Measurements from ENCODE around the gene NUDT13.
A peak's percentile ranks its signal among the peaks of the same experiment; 100 is the strongest.

NUDT13 gene

DNA sequence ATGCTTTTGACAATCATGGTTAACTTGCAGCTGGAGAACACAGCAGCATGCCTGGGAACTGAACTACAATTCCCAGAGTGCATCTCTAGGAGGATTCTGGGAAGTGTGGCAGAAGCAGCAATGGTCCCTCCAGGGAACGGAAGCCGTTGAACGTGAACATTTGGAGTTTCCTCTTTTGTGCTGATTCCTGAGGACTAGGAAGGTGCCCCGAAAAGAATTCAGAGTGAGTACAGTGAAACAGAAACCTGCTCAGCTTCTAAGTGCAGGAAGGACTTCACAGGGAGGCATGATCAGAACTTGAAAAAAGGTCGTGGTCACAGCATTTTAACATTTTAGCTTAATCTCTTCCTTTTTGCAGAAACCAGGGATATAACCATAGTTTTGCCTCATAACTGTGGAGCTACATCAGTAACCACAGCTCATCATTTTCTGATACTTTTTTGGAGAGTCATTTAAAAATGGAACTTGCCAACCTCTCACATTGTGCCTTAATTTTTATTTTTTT is at the start of gene NUDT13:
NUDT13 (plus strand) TSS at position 111 of the 505 bp plus-strand sequence. CDS start 3,911 bp downstream, outside the sequence.
- no peak for DNase-seq (ENCODE audit: low read depth, low spot score)
- ChIA-PET CTCF (interaction anchor here (0.6 to 4.4 kb wide), 8 partner anchors 8 to 123 kb away, joined by 3 to 15 read pairs (median 4); partner anchors contain the start of gene P4HA1), POLR2A (interaction anchor here (1.4 to 3.2 kb wide), 3 partner anchors 10 to 14 kb away, joined by 4 to 33 read pairs (median 7); partner anchors contain the start of gene P4HA1)
- TF ChIP-seq, protein P1, sequence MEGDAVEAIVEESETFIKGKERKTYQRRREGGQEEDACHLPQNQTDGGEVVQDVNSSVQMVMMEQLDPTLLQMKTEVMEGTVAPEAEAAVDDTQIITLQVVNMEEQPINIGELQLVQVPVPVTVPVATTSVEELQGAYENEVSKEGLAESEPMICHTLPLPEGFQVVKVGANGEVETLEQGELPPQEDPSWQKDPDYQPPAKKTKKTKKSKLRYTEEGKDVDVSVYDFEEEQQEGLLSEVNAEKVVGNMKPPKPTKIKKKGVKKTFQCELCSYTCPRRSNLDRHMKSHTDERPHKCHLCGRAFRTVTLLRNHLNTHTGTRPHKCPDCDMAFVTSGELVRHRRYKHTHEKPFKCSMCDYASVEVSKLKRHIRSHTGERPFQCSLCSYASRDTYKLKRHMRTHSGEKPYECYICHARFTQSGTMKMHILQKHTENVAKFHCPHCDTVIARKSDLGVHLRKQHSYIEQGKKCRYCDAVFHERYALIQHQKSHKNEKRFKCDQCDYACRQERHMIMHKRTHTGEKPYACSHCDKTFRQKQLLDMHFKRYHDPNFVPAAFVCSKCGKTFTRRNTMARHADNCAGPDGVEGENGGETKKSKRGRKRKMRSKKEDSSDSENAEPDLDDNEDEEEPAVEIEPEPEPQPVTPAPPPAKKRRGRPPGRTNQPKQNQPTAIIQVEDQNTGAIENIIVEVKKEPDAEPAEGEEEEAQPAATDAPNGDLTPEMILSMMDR (IDR thresholded peaks at IDR 0.05; ENCODE audit: insufficient read depth, low read length, missing control alignments) = no peak
- H3K4me3 ChIP-seq (ENCODE audit: low read depth, low read length) = peak within 1 kb of the TSS; percentile 56

DNA sequence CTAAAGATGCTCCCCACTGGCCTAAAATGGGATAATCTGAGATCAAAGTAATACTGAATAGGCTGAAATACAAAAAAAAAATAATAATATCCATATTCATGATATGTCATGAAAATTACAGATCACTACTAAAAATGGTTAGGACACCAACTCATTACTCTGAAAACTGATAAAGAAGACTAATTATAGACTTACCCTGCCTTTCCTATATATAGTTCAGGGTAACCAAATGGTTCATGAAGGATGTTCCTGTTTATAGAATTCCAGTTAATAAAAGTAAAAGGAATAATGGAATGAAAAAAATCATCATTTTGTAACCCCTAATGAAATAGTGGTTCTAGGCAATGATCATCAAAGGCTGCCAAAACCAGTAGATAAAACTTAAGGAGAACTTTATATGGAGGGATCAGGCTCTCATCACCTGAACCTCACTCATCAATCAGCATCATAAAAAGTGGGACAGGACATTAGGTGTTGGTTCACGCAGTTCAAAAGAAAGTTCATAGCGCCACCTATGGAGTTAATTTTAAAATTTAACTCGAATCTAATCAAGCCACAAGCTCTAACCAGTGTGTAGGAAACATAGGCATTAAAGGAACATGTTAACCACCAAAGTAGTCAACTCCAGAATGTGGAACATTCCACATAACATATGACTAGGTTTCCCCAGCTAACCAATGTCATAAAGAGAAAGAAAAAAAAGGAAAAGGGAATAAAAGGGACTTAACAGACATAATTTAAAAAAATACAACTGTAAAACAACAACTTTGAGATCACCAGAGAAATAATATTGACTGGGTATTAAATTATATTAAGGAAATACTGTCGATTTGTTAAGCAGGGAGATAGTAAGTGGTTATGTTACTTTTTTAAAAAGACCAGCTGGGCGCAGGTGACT is 49.3 kb upstream of the NUDT13 start:
- ChIA-PET POLR2A (interaction anchor here (0.6 kb wide), 1 partner anchor 34 kb away, joined by 4 read pairs; no protein-coding TSS in a partner anchor), CTCF (interaction anchor here (0.9 to 1.9 kb wide), 10 partner anchors 8 to 720 kb away, joined by 3 to 7 read pairs (median 4); partner anchors contain the start of gene NUDT13)
- DNase-seq (ENCODE audit: low read depth, low spot score) = no peak
- no peak overlapping the region for H3K4me3 ChIP-seq (ENCODE audit: low read depth, low read length)
- TF ChIP-seq, protein P1 (IDR thresholded peaks at IDR 0.05; ENCODE audit: insufficient read depth, low read length, missing control alignments) = no peak

DNA sequence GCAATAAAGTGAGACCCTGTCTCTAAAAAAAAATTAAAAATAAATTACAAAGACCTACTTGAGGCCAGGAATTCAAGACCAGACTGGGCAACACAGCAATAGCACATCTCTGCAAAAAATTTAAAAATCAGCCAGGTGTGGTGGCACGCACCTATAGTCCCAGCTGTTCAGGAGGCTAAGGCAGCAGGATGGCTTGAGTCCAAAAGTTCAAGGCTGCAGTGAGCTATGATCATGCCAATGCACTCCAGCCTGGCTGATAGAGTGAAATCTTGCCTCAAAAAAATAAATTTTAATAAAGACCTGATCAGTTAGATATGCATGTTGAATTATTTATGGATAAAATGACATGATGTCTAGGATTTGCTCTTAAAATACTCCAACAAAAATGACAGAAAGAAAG is 48.5 kb upstream of the NUDT13 start:
- no peak overlapping the region for H3K4me3 ChIP-seq (ENCODE audit: low read depth, low read length)
- POLR2A ChIA-PET = interaction anchor here (0.6 kb wide), 1 partner anchor 33 kb away, joined by 4 read pairs; no protein-coding TSS in a partner anchor
- CTCF ChIA-PET = interaction anchor here (0.9 to 1.9 kb wide), 10 partner anchors 9 to 720 kb away, joined by 3 to 7 read pairs (median 4); partner anchors contain the start of gene NUDT13

GRCh38 chr10:73065441-73065840 is 44.8 kb upstream of the NUDT13 start:
- TF ChIP-seq, protein P1 (IDR thresholded peaks at IDR 0.05; ENCODE audit: insufficient read depth, low read length, missing control alignments) = no peak
- ChIA-PET CTCF (no interaction called here), POLR2A (no interaction called here)
- H3K4me3 ChIP-seq (ENCODE audit: low read depth, low read length) = no peak overlapping the region
- DNase-seq (ENCODE audit: low read depth, low spot score) = no peak

More for the DNA sequence above, 48.5 kb upstream of the NUDT13 start:
- DNase-seq (ENCODE audit: low read depth, low spot score) = no peak
- TF ChIP-seq, protein P1 (IDR thresholded peaks at IDR 0.05; ENCODE audit: insufficient read depth, low read length, missing control alignments) = no peak

DNA sequence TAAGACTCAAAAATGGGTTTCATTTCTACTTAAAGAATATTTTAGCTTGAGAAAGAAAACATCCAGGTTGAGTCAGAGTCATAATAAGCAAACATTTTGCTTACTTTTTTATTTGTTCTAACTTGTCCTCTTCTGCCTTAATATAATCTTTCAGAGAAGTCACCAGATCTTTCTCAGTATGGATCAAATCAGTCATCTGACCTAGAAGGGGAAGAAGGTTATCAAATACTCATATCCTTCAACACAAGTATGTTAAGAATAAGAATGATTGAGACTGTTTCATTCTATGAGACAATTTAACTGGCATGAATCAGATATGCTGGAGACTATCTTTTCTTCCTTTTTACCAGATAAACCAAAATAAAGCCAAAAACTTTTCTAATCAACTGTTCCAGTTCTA is 36.6 kb upstream of the NUDT13 start:
- TF ChIP-seq, protein P1 (IDR thresholded peaks at IDR 0.05; ENCODE audit: insufficient read depth, low read length, missing control alignments) = no peak
- ChIA-PET POLR2A (no interaction called here), CTCF (interaction anchor here (1.4 kb wide), 1 partner anchor 53 kb away, joined by 3 read pairs; no protein-coding TSS in a partner anchor)
- no peak for DNase-seq (ENCODE audit: low read depth, low spot score)
- no peak overlapping the region for H3K4me3 ChIP-seq (ENCODE audit: low read depth, low read length)

Measured in AG04449 (cell line).